CD4-positive, alpha-beta T cell (primary cell): Measurements from ENCODE around the gene RANBP3. TPM values are rescaled to one million over a fixed set of nuclear protein-coding genes. Genes with fewer than 3 reads are reported as not detected.
"Not testable (repeated sequence)": the region's sequence is repeated elsewhere in the genome, so short reads cannot be mapped to it uniquely, and the experiment has no call there.

Source experiments
- ATAC-seq: fragments of 200-7000 bp; cut with Tn5 transposase; one replicate; pipeline ENCODE4 v1.10.0; 2022; ENCODE audit warnings: mild to moderate bottlenecking; ENCODE audit not compliant: poor library complexity
- CTCF ChIA-PET: fragments of 350-600 bp; sonication (Branson Sonifier 250); formaldehyde crosslinking; loops from one replicate; lab custom pipeline; 2021; ENCODE audit warnings: antibody characterized with exemption, inconsistent platforms; lab: Charles Lee
- POLR2A ChIA-PET: fragments of 350-600 bp; sonication (Branson Sonifier 250); formaldehyde crosslinking; loops from one replicate; lab custom pipeline; 2021; ENCODE audit warnings: antibody characterized with exemption, inconsistent platforms; lab: Charles Lee
- DNase-seq, 14 experiments: peaks; one replicate each; pipeline ENCODE4 v3.0.0-alpha.2; 2013 to 2020; ENCODE audit warnings: mixed read lengths in 2 of 14
- H3K27ac ChIP-seq, 2 donors: one replicate each; pipeline versions ENCODE4 v1.5.1 to v1.7.0; 2013; ENCODE audit warnings: low read length in 2 of 2, low read depth in 1 of 2, mild to moderate bottlenecking in 1 of 2
- H3K27me3 ChIP-seq, 2 experiments: 1 replicate in 1 of 2; 2 replicates in 1 of 2; pipeline versions ENCODE4 v1.6.1 to v1.7.0; 2013; ENCODE audit warnings: low read length in 2 of 2, control low read depth in 1 of 2, mild to moderate bottlenecking in 1 of 2, moderate library complexity in 1 of 2; ENCODE audit not compliant: insufficient read depth in 2 of 2, control insufficient read depth in 1 of 2
- H3K36me3 ChIP-seq: one replicate; pipeline ENCODE4 v1.6.1; 2013; ENCODE audit warnings: low read length, control low read depth; ENCODE audit not compliant: insufficient read depth
- H3K4me1 ChIP-seq: one replicate; pipeline ENCODE4 v1.6.1; 2013; ENCODE audit warnings: low read length, control low read depth; ENCODE audit not compliant: insufficient read depth
- H3K4me3 ChIP-seq: one replicate; pipeline ENCODE4 v1.5.1; 2013; ENCODE audit warnings: mild to moderate bottlenecking, low read length, moderate library complexity
- H3K9me3 ChIP-seq, 2 experiments: 1 replicate in 1 of 2; 2 replicates in 1 of 2; pipeline versions ENCODE4 v1.6.1 to v1.7.0; 2013; ENCODE audit warnings: low read length in 2 of 2, mild to moderate bottlenecking in 2 of 2, control low read depth in 1 of 2, moderate library complexity in 1 of 2; ENCODE audit not compliant: control insufficient read depth in 1 of 2, insufficient read depth in 1 of 2
- H3K27ac Mint-ChIP-seq: one replicate; pipeline ENCODE4 v1.8.0; 2020; ENCODE audit warnings: mixed read lengths
- H3K27me3 Mint-ChIP-seq: one replicate; pipeline ENCODE4 v1.8.0; 2021; ENCODE audit warnings: mixed read lengths
- H3K36me3 Mint-ChIP-seq: one replicate; pipeline ENCODE4 v1.8.0; 2021; ENCODE audit warnings: low read depth, mixed read lengths
- H3K4me1 Mint-ChIP-seq: one replicate; pipeline ENCODE4 v1.8.0; 2021; ENCODE audit warnings: low read depth, mixed read lengths
- H3K4me3 Mint-ChIP-seq: one replicate; pipeline ENCODE4 v1.8.0; 2020; ENCODE audit warnings: mild to moderate bottlenecking, mixed read lengths
- H3K9me3 Mint-ChIP-seq: one replicate; pipeline ENCODE4 v1.8.0; 2020; ENCODE audit warnings: mixed read lengths
- CTCF ChIP-seq: fragments of 200-600 bp; IDR thresholded peaks from one replicate; pipeline ENCODE4 v1.8.0; 2022; ENCODE audit warnings: antibody characterized with exemption, mild to moderate bottlenecking
- intact Hi-C, 2 experiments: fragments of 100-400 bp; cut with DNase I in 1 of 2; cut with micrococcal nuclease in 1 of 2; formaldehyde crosslinking; loops; one replicate each; pipeline versions ENCODE4 v1.15.1 to v1.9.0; 2023 to 2025; cut with DNase I, micrococcal nuclease
- total RNA-seq, 174 experiments: library from RNA in 2 of 174; stranded (reverse) in 2 of 174; gene quantifications; one replicate each; pipeline ENCODE4 v1.2.3 and lab custom pipeline; 2021 to 2026

Gene RANBP3
- total RNA-seq, 2 experiments from 2014 or later = 82.7 to 88.7 TPM

- Histone ChIP-seq H3K4me3 (no peak overlapping the region), H3K9me3 (peaks cover 0 to 7% of the 10 kb centered on the region in 2 experiments), H3K27me3 (no peaks in the 10 kb centered on the region), H3K4me1 (peaks cover 10% of the 10 kb centered on the region), H3K27ac (no peak overlapping the region), H3K36me3 (peaks cover 3% of the 10 kb centered on the region)
- H3K9me3 Mint-ChIP-seq = no peaks in the 10 kb centered on the region
- ChIA-PET CTCF (interaction anchor here (0.8 kb wide), 1 partner anchor 85 kb away, joined by 3 read pairs; no protein-coding TSS in a partner anchor), POLR2A (interaction anchor here (1.7 kb wide), 1 partner anchor 15 kb away, joined by 9 read pairs; the partner anchor contains the start of genes NDUFA11 and VMAC)
- TF ChIP-seq CTCF = no peak
- no peak overlapping the region for H3K27ac Mint-ChIP-seq
- H3K27me3 Mint-ChIP-seq = peaks cover 17% of the 10 kb centered on the region
- H3K4me3 Mint-ChIP-seq = no peak overlapping the region
- intact Hi-C loops = no loop called here
- H3K4me1 Mint-ChIP-seq = no peaks in the 10 kb centered on the region
- ATAC-seq (no peak), DNase-seq (no peak)
- H3K36me3 Mint-ChIP-seq = no peaks in the 10 kb centered on the region
Observed at GRCh38 chr19:5889288-5889971, 88.5 kb downstream of the RANBP3 start.

- H3K36me3 Mint-ChIP-seq, DNase-seq, H3K27ac Mint-ChIP-seq, H3K9me3 ChIP-seq, ATAC-seq, H3K4me1 Mint-ChIP-seq, H3K4me3 ChIP-seq, intact Hi-C loops, H3K9me3 Mint-ChIP-seq, POLR2A ChIA-PET, H3K36me3 ChIP-seq, H3K4me1 ChIP-seq, CTCF ChIA-PET, H3K4me3 Mint-ChIP-seq, H3K27ac ChIP-seq: not testable (repeated sequence)
- H3K27me3 Mint-ChIP-seq = peaks cover 16% of the 10 kb centered on the region
- peaks cover 7 to 12% of the 10 kb centered on the region in 2 experiments for H3K27me3 ChIP-seq
Observed at GRCh38 chr19:5884065-5884811, 93.7 kb downstream of the RANBP3 start.

- CTCF ChIA-PET, DNase-seq, intact Hi-C loops, H3K4me3 ChIP-seq, ATAC-seq, H3K9me3 Mint-ChIP-seq, POLR2A ChIA-PET, H3K4me1 ChIP-seq, H3K27ac ChIP-seq, H3K36me3 ChIP-seq, H3K36me3 Mint-ChIP-seq, H3K9me3 ChIP-seq, H3K4me3 Mint-ChIP-seq, H3K4me1 Mint-ChIP-seq, H3K27ac Mint-ChIP-seq: not testable (repeated sequence)
- H3K27me3 Mint-ChIP-seq = peaks cover 15% of the 10 kb centered on the region
- H3K27me3 ChIP-seq = peaks cover 12 to 17% of the 10 kb centered on the region in 2 experiments
Observed at GRCh38 chr19:5883157-5883873, 94.6 kb downstream of the RANBP3 start.
